GM19395 (cell line): ENCODE results near the gene KRTAP9-3.
"Not testable (repeated sequence)": the region's sequence is repeated elsewhere in the genome, so short reads cannot be mapped to it uniquely, and the experiment has no call there.

ENCODE experiments used
- ATAC-seq: cut with Tn5 transposase; IDR thresholded peaks from one replicate; pipeline ENCODE4 v1.9.1; 2021; ENCODE audit warnings: mild to moderate bottlenecking, moderate library complexity; ENCODE audit not compliant: unreplicated experiment

The KRTAP9-3 gene

GRCh38 chr17:41249637-41250240 is 17.5 kb downstream of the KRTAP9-3 start, which contains the start of gene KRTAP9-4:
TSS of gene KRTAP9-4 (plus strand) at chr17:41249687. CDS start at chr17:41249721, 34 bp downstream.
- ATAC-seq, result not testable (repeated sequence)

- no peak for ATAC-seq
These were observed 19.0 kb downstream of the KRTAP9-3 start for GRCh38 chr17:41251261-41251660.

GRCh38 chr17:41254861-41255260 is 22.6 kb downstream of the KRTAP9-3 start:
- no peak for ATAC-seq

GRCh38 chr17:41255381-41256290 is 23.4 kb downstream of the KRTAP9-3 start, which contains the start of gene KRTAP9-9:
TSS of gene KRTAP9-9 (plus strand) at chr17:41255384.
- not testable (repeated sequence) for ATAC-seq

- no peak for ATAC-seq
These were observed 24.0 kb downstream of the KRTAP9-3 start for GRCh38 chr17:41256291-41256685.

GRCh38 chr17:41258406-41258805 is 26.2 kb downstream of the KRTAP9-3 start:
- no peak for ATAC-seq

- ATAC-seq, result no peak
These were observed 31.0 kb downstream of the KRTAP9-3 start for GRCh38 chr17:41263212-41263611.

- ATAC-seq, result no peak
These were observed 32.4 kb downstream of the KRTAP9-3 start for GRCh38 chr17:41264599-41264998.

- ATAC-seq, result no peak
These were observed 32.8 kb downstream of the KRTAP9-3 start, which contains the start of gene KRTAP9-6 for GRCh38 chr17:41265078-41265477. TSS of gene KRTAP9-6 (plus strand) at chr17:41265378. CDS start at chr17:41265378, 0 bp downstream.

GRCh38 chr17:41267711-41268110 is 35.5 kb downstream of the KRTAP9-3 start:
- ATAC-seq, result no peak

GRCh38 chr17:41271323-41271722 is 39.1 kb downstream of the KRTAP9-3 start:
- not testable (repeated sequence) for ATAC-seq

GRCh38 chr17:41271858-41272257 is 39.6 kb downstream of the KRTAP9-3 start:
- ATAC-seq, result no peak

GRCh38 chr17:41275648-41276190 is 43.5 kb downstream of the KRTAP9-3 start, which contains the start of gene KRTAP9-7:
TSS of gene KRTAP9-7 (plus strand) at chr17:41275698. CDS start at chr17:41275698, 0 bp downstream.
- ATAC-seq, result not testable (repeated sequence)

GRCh38 chr17:41278176-41278955 is 46.1 kb downstream of the KRTAP9-3 start:
- no peak for ATAC-seq
